K562 (cell line): ENCODE results near the gene SGPL1. TPM values are rescaled to one million over a fixed set of nuclear protein-coding genes. Genes with fewer than 3 reads are reported as not detected.

ENCODE experiments used
- ATAC-seq: fragments of 200-7000 bp; cut with Tn5 transposase; 3 replicates; pipeline ENCODE4 v1.9.1; 2020; ENCODE audit warnings: moderate library complexity
- BruUV-seq: library from RNA; stranded (reverse); fragments of 400-500 nt; replicated peaks from 2 replicates; lab custom pipeline; 2021; lab: Mats Ljungman, UMichigan
- CTCF ChIA-PET: fragments of 300-600 bp; formaldehyde crosslinking; extraction: SDS; loops from one replicate; lab custom pipeline; 2021; ENCODE audit warnings: low intra/inter-chr PET ratio; lab: Yijun Ruan, JAX
- POLR2A ChIA-PET: fragments of 300-600, 350-650 bp; sonication (Branson Sonifier 250); formaldehyde crosslinking; extraction: SDS; loops from one replicate; lab custom pipeline; 2021; ENCODE audit warnings: antibody characterized with exemption, inconsistent platforms; lab: Yijun Ruan, JAX
- DNase-seq, 4 experiments: peaks; one replicate each; pipeline versions ENCODE4 v3.0.0 to v3.0.0-alpha.2; 2011 to 2018; ENCODE audit warnings: low spot score in 3 of 4, mixed read lengths in 3 of 4; ENCODE audit errors: extremely low read depth in 1 of 4
- FAIRE-seq: peaks from 2 replicates; lab custom pipeline; 2011; peaks lifted over from hg19 to GRCh38; lab: Jason Lieb, UNC
- H2AFZ ChIP-seq: 2 replicates; pipeline ENCODE4 v1.6.0; 2011; ENCODE audit warnings: low read depth, low read length, control low read depth, inconsistent platforms
- H3K27ac ChIP-seq: fragments of 200-600 bp; 3 replicates; pipeline ENCODE4 v1.8.0; 2011; ENCODE audit warnings: low read depth, mild to moderate bottlenecking, control low read depth, inconsistent platforms, low read length, moderate library complexity, mixed read lengths; ENCODE audit errors: extremely low read depth
- H3K27me3 ChIP-seq, 2 experiments: fragments of 300-600 bp in 1 of 2; 2 replicates in 1 of 2; 3 replicates in 1 of 2; pipeline versions ENCODE4 v1.6.0 to v1.8.0; 2011; ENCODE audit warnings: inconsistent platforms in 2 of 2, low read length in 2 of 2, mild to moderate bottlenecking in 1 of 2, mixed read lengths in 1 of 2, moderate library complexity in 1 of 2; ENCODE audit not compliant: control insufficient read depth in 2 of 2, insufficient read depth in 2 of 2
- H3K36me3 ChIP-seq: fragments of 300-600 bp; 3 replicates; pipeline ENCODE4 v1.8.0; 2011; ENCODE audit warnings: mild to moderate bottlenecking, low read length, inconsistent platforms; ENCODE audit not compliant: control insufficient read depth, insufficient read depth
- H3K4me1 ChIP-seq, 2 experiments: fragments of 200-600 bp in 1 of 2; replicated peaks in 1 of 2; 2 replicates in 1 of 2; 3 replicates in 1 of 2; pipeline versions ENCODE4 v1.5.1 to v1.8.0; 2011; ENCODE audit warnings: inconsistent platforms in 2 of 2, low read length in 2 of 2, mild to moderate bottlenecking in 1 of 2, mixed read lengths in 1 of 2, moderate library complexity in 1 of 2; ENCODE audit not compliant: control insufficient read depth in 2 of 2, insufficient read depth in 2 of 2
- H3K4me2 ChIP-seq: 2 replicates; pipeline ENCODE4 v1.6.1; 2011; ENCODE audit warnings: low read length, control low read depth, inconsistent platforms, mixed read lengths; ENCODE audit not compliant: insufficient read depth
- H3K4me3 ChIP-seq: fragments of 200-600 bp; sonication (generic), shearing (Covaris generic); 2 replicates; pipeline ENCODE4 v1.5.1; 2016; ENCODE audit warnings: control low read depth, inconsistent platforms
- H3K79me2 ChIP-seq: fragments of 200-600 bp; 3 replicates; pipeline ENCODE4 v1.8.0; 2011; ENCODE audit warnings: low read length, inconsistent platforms; ENCODE audit not compliant: control insufficient read depth, insufficient read depth
- H3K9ac ChIP-seq, 2 experiments: 2 replicates each; pipeline versions ENCODE4 v1.6.0 to v1.6.1; 2011; ENCODE audit warnings: low read depth in 2 of 2, low read length in 2 of 2, control low read depth in 1 of 2, inconsistent platforms in 1 of 2, mild to moderate bottlenecking in 1 of 2, mixed read lengths in 1 of 2; ENCODE audit not compliant: insufficient read depth in 1 of 2
- H3K9me1 ChIP-seq: one replicate; pipeline ENCODE4 v1.6.0; 2011; ENCODE audit warnings: inconsistent platforms, mild to moderate bottlenecking, low read length, moderate library complexity; ENCODE audit not compliant: control insufficient read depth, insufficient read depth
- H3K9me3 ChIP-seq: replicated peaks from 2 replicates; pipeline ENCODE4 v1.5.1; 2011; ENCODE audit warnings: low read depth, low read length, inconsistent platforms; ENCODE audit not compliant: control insufficient read depth, insufficient read depth
- H4K20me1 ChIP-seq: replicated peaks from 2 replicates; pipeline ENCODE4 v1.6.1; 2011; ENCODE audit warnings: low read length, inconsistent platforms, mixed read lengths; ENCODE audit not compliant: control insufficient read depth, insufficient read depth
- ARID1B ChIP-seq: fragments of 450-650 bp; IDR thresholded peaks from 2 replicates; pipeline ENCODE4 v1.6.1; 2016; ENCODE audit warnings: antibody characterized with exemption, mild to moderate bottlenecking, inconsistent platforms
- ATF1 ChIP-seq, 2 experiments: fragments of 450-650 bp in 1 of 2; IDR thresholded peaks; 2 replicates each; pipeline ENCODE4 v1.6.1; 2016; ENCODE audit warnings: missing compliant biosample characterization in 1 of 2, missing genetic modification characterization in 1 of 2
- BRCA1 ChIP-seq, 2 experiments: fragments of 450-650 bp in 1 of 2; sonication (generic) in 1 of 2; formaldehyde crosslinking in 1 of 2; IDR thresholded peaks; 2 replicates each; pipeline versions ENCODE4 v1.5.0 to v1.6.1; 2017 to 2020; ENCODE audit warnings: mild to moderate bottlenecking in 1 of 2, missing genetic modification reagents in 1 of 2
- KAT2B ChIP-seq: IDR thresholded peaks from one replicate; pipeline ENCODE4 v1.6.1; 2012; ENCODE audit warnings: low read depth, mild to moderate bottlenecking, control low read depth, inconsistent platforms, low read length, moderate library complexity
- LARP7 ChIP-seq: fragments of 450-650 bp; IDR thresholded peaks from 2 replicates; pipeline ENCODE4 v1.6.1; 2016
- MAFG ChIP-seq: fragments of 450-650 bp; conservative IDR thresholded peaks from 2 replicates; pipeline ENCODE4 v1.6.1; 2016; ENCODE audit warnings: missing genetic modification characterization, missing compliant biosample characterization
- MIER1 ChIP-seq: fragments of 450-650 bp; IDR thresholded peaks from 2 replicates; pipeline ENCODE4 v1.6.1; 2016; ENCODE audit warnings: antibody characterized with exemption, mild to moderate bottlenecking, low read depth
- MLX ChIP-seq, 2 experiments: fragments of 450-650 bp in 1 of 2; sonication (generic) in 1 of 2; formaldehyde crosslinking; conservative IDR thresholded peaks; 2 replicates each; pipeline versions ENCODE4 v1.4.0 to v1.8.1; 2020 to 2022; ENCODE audit warnings: mild to moderate bottlenecking in 1 of 2, missing genetic modification reagents in 1 of 2
- MTF1 ChIP-seq: fragments of 250-450 bp; sonication (Bioruptor Pico); IDR thresholded peaks from 2 replicates; pipeline ENCODE4 v1.9.0; 2021; ENCODE audit warnings: moderate library complexity, mild to moderate bottlenecking, inconsistent platforms, borderline replicate concordance
- MYC ChIP-seq, 2 experiments: fragments of 250-450 bp in 1 of 2; sonication (Bioruptor Pico) in 1 of 2; IDR thresholded peaks; 2 replicates each; pipeline versions ENCODE4 v1.5.1 to v1.6.1; 2012 to 2021; ENCODE audit warnings: low read depth in 2 of 2, borderline replicate concordance in 1 of 2, improper control_type of control experiment in 1 of 2, low read length in 1 of 2, mild to moderate bottlenecking in 1 of 2, moderate library complexity in 1 of 2
- SMAD3 ChIP-seq: fragments of 450-650 bp; formaldehyde crosslinking; conservative IDR thresholded peaks from 2 replicates; pipeline ENCODE4 v1.4.0; 2020; ENCODE audit warnings: mild to moderate bottlenecking
- SPI1 ChIP-seq: IDR thresholded peaks from 2 replicates; pipeline ENCODE4 v1.6.1; 2011; ENCODE audit warnings: low read depth, low read length, control low read depth, borderline replicate concordance
- SRF ChIP-seq, 2 experiments: fragments of 250-450, 450-650 bp in 1 of 2; sonication (Bioruptor Pico) in 1 of 2; sonication (generic) in 1 of 2; formaldehyde crosslinking; IDR thresholded peaks; 2 replicates each; pipeline versions ENCODE4 v1.5.0 to v1.5.1; 2020 to 2022; ENCODE audit warnings: mild to moderate bottlenecking in 1 of 2, missing genetic modification reagents in 1 of 2
- TBL1XR1 ChIP-seq, 2 experiments: IDR thresholded peaks; 2 replicates each; pipeline ENCODE4 v1.6.1; 2012; ENCODE audit warnings: improper control_type of control experiment in 2 of 2, low read length in 2 of 2, mild to moderate bottlenecking in 1 of 2
- ZC3H4 ChIP-seq: sonication (generic); formaldehyde crosslinking; IDR thresholded peaks from 2 replicates; pipeline ENCODE4 v1.9.0; 2021; ENCODE audit warnings: missing genetic modification reagents, borderline replicate concordance
- ZNF134 ChIP-seq: fragments of 250-450 bp; sonication (Bioruptor Pico); conservative IDR thresholded peaks from 2 replicates; pipeline ENCODE4 v1.4.0; 2020
- ZNF274 ChIP-seq: IDR thresholded peaks from 2 replicates; pipeline ENCODE4 v1.6.1; 2011; ENCODE audit warnings: low read depth, mild to moderate bottlenecking, low read length, moderate library complexity, borderline replicate concordance
- ZNF280B ChIP-seq: fragments of 250-450 bp; sonication (Bioruptor Pico); IDR thresholded peaks from 2 replicates; pipeline ENCODE4 v1.5.1; 2021; ENCODE audit warnings: mild to moderate bottlenecking
- ZNF311 ChIP-seq: fragments of 250-450 bp; sonication (Bioruptor Pico); IDR thresholded peaks from 2 replicates; pipeline ENCODE4 v1.4.0; 2020; ENCODE audit warnings: mild to moderate bottlenecking, moderate library complexity
- WGBS: fragments of 100-300 bp; shearing (Covaris generic); methylation state at CpG from one replicate; pipeline ENCODE4 v1.1.6; 2016; ENCODE audit warnings: low coverage, mixed read lengths; ENCODE audit not compliant: insufficient coverage; ENCODE audit errors: missing lambda C conversion rate; 5-methylcytosine and 5-hydroxymethylcytosine counted together
- in situ Hi-C: fragments of 300-500 bp; cut with MboI; formaldehyde crosslinking; loops from 4 replicates; pipeline ENCODE4 v1.15.0; 2018; ENCODE audit warnings: inconsistent platforms, mixed read lengths
- intact Hi-C: fragments of 100-400 bp; cut with micrococcal nuclease; formaldehyde crosslinking; loops from 2 replicates; pipeline ENCODE4 v1.14.2; 2022
- polyA plus RNA-seq, 8 experiments: library from polyadenylated mRNA; depleted of rRNA in 4 of 8; stranded (reverse) in 5 of 8; unstranded in 3 of 8; fragments of >200 nt; fragmentation: Nextera tagmentation in 2 of 8; fragmentation: Illumina TruSeq in 1 of 8; extraction: Ambion mirVana in 2 of 8; extraction: Trizol in 1 of 8; gene quantifications; 2 replicates each; pipeline versions ENCODE4 v1.2.1 to v1.2.3, GENCODE V29; 2011 to 2014; ENCODE audit warnings: inconsistent platforms in 1 of 8, missing spikeins in 1 of 8
- total RNA-seq, 7 experiments: library from RNA; depleted of rRNA in 6 of 7; stranded (reverse); fragments of >200 nt in 6 of 7; fragmentation: Illumina TruSeq in 2 of 7; extraction: Trizol in 2 of 7; gene quantifications; 2 replicates each; pipeline versions ENCODE4 v1.2.1 to v1.2.3, GENCODE V29; 2011 to 2021; ENCODE audit warnings: low replicate concordance in 1 of 7

Gene SGPL1
- total and polyA plus RNA-seq, 9 of the 15 experiments (the other 6 are each of a cell fraction or from before 2014, with no cell fraction given): 6.0 to 18.0 (median 8.7) TPM

GRCh38 chr10:70872291-70872690 lies 56.5 kb downstream of the SGPL1 start:
- no peak overlapping the region for H3K27ac ChIP-seq
- no peaks in the 10 kb centered on the region for H3K9me1 ChIP-seq
- intact Hi-C loops (no loop called here), in situ Hi-C loops (no loop called here)
- no peaks in the 10 kb centered on the region for H3K9me3 ChIP-seq
- TF ChIP-seq MLX (CRISPR knock-in tag; conservative IDR thresholded peaks at IDR 0.05) (no peak), ZNF311 (CRISPR knock-in tag) (no peak), SPI1 (no peak), TBL1XR1 (IDR thresholded peaks at IDR 0.05; ENCODE audit: low read length in 2 of 2) (no peak), MYC (IDR thresholded peaks at IDR 0.05; ENCODE audit: low read depth, low read length) (no peak), MYC (CRISPR knock-in tag; IDR thresholded peaks at IDR 0.05; ENCODE audit: borderline replicate concordance, low read depth) (no peak), SRF (CRISPR knock-in tag; IDR thresholded peaks at IDR 0.05) (no peak), ZNF134 (CRISPR knock-in tag) (no peak), ATF1 (CRISPR knock-in tag; IDR thresholded peaks at IDR 0.05) (no peak), ATF1 (tag; IDR thresholded peaks at IDR 0.05) (no peak), SMAD3 (CRISPR knock-in tag) (no peak), MTF1 (CRISPR knock-in tag) (no peak), BRCA1 (IDR thresholded peaks at IDR 0.05) (no peak), BRCA1 (CRISPR knock-in tag; IDR thresholded peaks at IDR 0.05) (no peak), ZNF274 (no peak), ZC3H4 (CRISPR knock-in tag) (no peak), ARID1B (no peak), MIER1 (no peak), ZNF280B (CRISPR knock-in tag) (no peak), LARP7 (no peak), KAT2B (no peak), MAFG (no peak)
- DNase-seq (no peak), ATAC-seq (no peak), FAIRE-seq (no peak)
- ChIA-PET POLR2A (interaction anchor here (0.7 to 1.5 kb wide), 3 partner anchors 15 to 1357 kb away, joined by 3 to 4 read pairs (median 4); no protein-coding TSS in a partner anchor), CTCF (no interaction called here)
- H2AFZ ChIP-seq: no peak overlapping the region
- no peaks in the 10 kb centered on the region; a peak in 2 of 5 replicates for H3K4me1 ChIP-seq
- no peaks in the 10 kb centered on the region for H3K79me2 ChIP-seq
- H3K4me3 ChIP-seq: no peak overlapping the region
- no peaks in the 10 kb centered on the region for H4K20me1 ChIP-seq
- H3K4me2 ChIP-seq: no peak overlapping the region
- 52% methylated on average over 7 of the region's 7 CpGs for WGBS
- no TSS peak for BruUV-seq
- no peaks in the 10 kb centered on the region for H3K27me3 ChIP-seq
- no peak overlapping the region for H3K9ac ChIP-seq
- H3K36me3 ChIP-seq: no peaks in the 10 kb centered on the region
